Forelimb muscle (tissue), 1 donor: ENCODE results near the gene EPC1. TPM values are rescaled to one million over a fixed set of nuclear protein-coding genes. Genes with fewer than 3 reads are reported as not detected.

Experiments
- DNase-seq: peaks from one replicate; pipeline ENCODE4 v3.0.0-alpha.2; 2013; ENCODE audit warnings: low read depth
- polyA plus RNA-seq: library from polyadenylated mRNA; unstranded; fragments of 120-200 nt; gene quantifications from one replicate; pipeline ENCODE4 v1.2.1, GENCODE V29; 2013; ENCODE audit not compliant: insufficient read length

EPC1 gene
- polyA plus RNA-seq, 1 donor = 41.7 TPM

GRCh38 chr10:32337350-32337749 is 9.6 kb downstream of the EPC1 start:
- DNase-seq = no peak

- no peak for DNase-seq
Observed at GRCh38 chr10:32333849-32334248, 13.1 kb downstream of the EPC1 start.

- DNase-seq = no peak
Observed at GRCh38 chr10:32332299-32332750, 14.6 kb downstream of the EPC1 start.

GRCh38 chr10:32331606-32332005 is 15.4 kb downstream of the EPC1 start:
- DNase-seq = no peak

GRCh38 chr10:32330214-32330613 is 16.7 kb downstream of the EPC1 start:
- DNase-seq = no peak

- no peak for DNase-seq
Observed at GRCh38 chr10:32329061-32329460, 17.9 kb downstream of the EPC1 start.

- DNase-seq = no peak
Observed at GRCh38 chr10:32328499-32328898, 18.5 kb downstream of the EPC1 start.

DNA sequence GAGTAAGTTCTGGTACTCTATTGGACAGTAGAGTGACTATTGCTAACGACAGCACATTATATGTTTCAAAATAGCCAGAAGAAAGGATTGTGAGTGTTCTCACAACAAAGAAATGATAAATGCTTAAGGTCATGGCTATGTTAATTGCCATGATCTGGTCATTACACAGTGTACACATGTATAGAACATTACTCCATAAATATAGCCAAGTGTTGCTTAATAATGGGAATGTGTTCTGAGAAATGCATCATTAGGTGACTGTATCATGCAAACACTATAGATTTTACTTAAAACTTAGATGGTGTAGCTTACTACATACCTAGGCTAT is 19.6 kb downstream of the EPC1 start:
- DNase-seq = no peak

- no peak for DNase-seq
Observed at GRCh38 chr10:32326680-32327363, 20.1 kb downstream of the EPC1 start.

- no peak for DNase-seq
Observed at GRCh38 chr10:32326119-32326518, 20.8 kb downstream of the EPC1 start.

- DNase-seq = no peak
Observed at GRCh38 chr10:32323051-32323450, 23.9 kb downstream of the EPC1 start.

DNA sequence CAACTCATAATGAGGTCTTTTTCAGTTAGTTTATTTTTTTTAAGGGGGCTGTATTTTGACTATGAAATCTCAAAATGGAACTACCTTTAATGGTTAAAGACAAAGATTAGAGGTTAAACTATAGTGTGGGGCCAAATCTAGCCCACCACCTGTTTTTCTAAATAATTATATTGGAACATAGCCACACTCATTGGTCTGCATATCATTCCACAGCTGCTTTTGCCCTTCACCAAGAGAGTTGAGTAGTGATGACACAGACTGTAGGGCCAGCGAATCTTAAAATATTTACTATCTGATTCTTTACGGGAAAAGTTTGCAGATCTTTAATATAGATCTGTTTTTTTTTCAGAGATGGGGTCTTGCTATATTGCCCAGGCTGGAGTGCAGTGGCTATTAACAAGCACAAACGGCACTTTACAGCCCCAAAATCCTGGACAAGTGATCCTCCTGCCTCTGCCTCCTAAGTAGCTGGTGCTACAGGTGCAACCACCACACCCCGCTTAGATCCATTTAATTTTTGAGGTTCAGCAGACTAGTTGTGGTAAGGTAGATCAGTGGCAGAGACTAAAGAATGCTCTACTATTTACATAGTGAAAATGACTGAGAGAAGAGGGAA is 25.8 kb downstream of the EPC1 start:
- no peak for DNase-seq

DNA sequence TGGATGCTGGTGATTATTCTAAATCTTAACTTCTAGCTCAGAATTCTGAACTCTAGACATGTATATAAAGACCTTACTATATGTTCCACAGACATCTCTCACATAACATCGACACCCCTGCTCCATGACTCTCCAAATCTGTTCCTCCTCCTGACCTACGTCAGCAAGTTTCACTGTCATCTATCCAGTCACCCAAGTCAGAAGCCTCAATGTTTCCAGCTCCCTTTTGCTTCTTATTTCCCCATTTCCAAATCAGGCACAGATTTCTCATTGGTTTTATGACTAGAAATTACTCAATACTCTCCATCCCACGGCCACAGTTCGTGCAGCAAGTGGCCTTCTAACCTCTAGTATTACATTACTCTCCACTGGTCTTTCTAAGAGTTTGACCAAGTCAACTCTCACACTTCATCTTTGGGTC is 28.5 kb downstream of the EPC1 start:
- no peak for DNase-seq

DNA sequence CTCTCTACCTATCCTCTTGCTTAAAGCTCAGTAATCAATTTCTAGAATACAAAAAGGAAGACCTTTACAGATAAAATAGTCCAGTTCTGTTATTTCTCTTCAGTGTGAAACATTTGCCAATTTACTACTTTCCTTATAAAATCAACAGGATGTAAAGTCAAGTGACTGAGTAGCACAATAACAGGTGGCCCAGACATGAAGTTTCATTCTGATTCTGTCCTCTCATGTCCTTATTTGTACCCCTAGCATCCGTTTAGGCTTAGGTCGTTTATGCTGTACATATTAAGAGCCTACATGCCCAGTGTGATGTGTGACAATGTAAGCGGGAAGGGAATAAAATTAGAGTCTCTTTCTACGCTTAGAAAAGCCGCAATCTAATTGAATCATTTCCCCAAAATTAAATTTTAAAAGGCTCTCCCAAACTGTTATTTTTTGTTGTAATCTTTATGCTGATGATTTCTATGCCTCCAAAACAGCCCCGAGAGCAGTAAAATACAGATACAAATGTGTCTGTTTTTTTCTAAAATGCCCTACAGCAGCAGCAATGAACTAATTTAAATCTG is 29.1 kb downstream of the EPC1 start:
- DNase-seq = no peak

- DNase-seq = no peak
Observed at GRCh38 chr10:32315424-32315823, 31.5 kb downstream of the EPC1 start.

DNA sequence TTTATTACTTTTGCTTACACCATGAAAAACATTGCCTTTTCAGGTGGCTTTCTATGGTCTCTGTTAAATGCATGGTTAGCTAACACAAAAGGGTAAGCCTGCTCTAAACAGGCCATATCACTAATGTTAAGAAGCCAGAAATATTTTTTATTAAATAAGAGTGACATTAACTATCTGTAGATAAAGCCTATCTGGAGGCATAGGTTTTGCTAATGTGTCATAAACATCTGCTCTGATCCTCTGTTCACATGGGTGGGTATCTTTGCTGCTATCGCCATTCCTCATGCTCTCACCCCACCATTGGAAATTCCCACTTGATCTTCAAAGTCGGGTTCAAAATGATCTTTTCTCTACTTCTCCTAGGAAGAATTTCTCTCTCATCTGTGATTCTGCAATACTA is 32.4 kb downstream of the EPC1 start:
- DNase-seq = no peak

GRCh38 chr10:32308027-32308603 is 38.8 kb downstream of the EPC1 start:
- no peak for DNase-seq

GRCh38 chr10:32307609-32308008 is 39.3 kb downstream of the EPC1 start:
- no peak for DNase-seq

- DNase-seq = no peak
Observed at GRCh38 chr10:32299354-32299980, 47.5 kb downstream of the EPC1 start.

DNA sequence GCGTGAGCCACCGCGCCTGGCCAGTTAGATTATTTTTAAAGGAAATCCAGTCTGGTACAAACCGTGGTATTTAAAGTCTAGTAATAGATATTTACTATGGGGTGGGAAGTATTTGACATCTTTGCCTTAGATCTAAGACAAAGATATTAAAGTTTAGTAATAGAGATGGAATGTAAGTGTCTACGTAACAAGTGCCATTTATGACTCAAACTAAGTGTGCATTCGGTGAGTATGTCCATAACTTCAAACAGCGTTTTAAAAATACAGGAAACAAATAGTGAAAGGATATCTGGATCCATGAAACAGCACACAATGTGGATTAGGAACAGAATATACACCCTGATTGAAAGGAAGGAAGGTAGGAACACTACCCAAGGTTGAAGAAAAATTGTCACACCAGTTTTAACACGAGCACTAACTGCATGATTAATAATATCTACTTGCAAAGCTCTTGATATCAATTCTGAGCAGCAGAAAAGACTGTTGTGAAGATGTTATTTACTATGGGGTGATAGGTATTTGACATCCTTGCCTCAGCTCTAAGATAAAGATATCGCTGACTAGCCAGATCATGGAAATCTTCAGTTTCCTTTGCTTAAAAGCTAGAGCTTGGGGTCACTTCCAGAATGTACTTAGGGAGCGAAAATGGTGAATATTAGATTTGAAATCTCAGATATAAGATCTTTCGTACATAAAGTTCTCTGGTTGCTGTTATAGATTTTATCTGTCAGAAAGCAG is 48.7 kb downstream of the EPC1 start:
- DNase-seq = no peak

DNA sequence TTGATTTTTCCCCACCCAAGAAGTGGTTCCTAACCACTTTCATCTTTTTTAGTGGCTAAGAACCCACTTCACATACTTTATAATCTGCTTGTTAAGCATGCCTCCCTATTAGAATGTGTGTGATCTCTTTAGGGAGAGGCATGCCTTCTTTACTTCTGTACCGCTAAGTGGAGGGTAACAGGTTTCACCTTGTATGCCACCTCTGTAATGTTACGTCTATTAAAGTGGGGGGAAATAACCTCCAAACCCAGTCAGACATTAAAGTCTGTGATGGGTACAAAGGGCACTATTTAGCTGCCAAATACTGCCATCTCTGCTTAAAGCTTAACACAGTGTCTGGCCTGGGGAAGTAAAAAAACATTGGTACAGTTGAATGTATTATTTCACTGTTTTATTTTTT is 51.9 kb downstream of the EPC1 start:
- DNase-seq = no peak

- no peak for DNase-seq
Observed at GRCh38 chr10:32293581-32293980, 53.4 kb downstream of the EPC1 start.
